HepG2 (cell line): ENCODE results near the gene ZBTB7C. TPM values are rescaled to one million over a fixed set of nuclear protein-coding genes. Genes with fewer than 3 reads are reported as not detected.

Experiments
- ADNP ChIP-seq: sonication (generic); formaldehyde crosslinking; IDR thresholded peaks from 2 replicates; pipeline ENCODE4 v1.4.0; 2020; ENCODE audit warnings: missing genetic modification reagents
- FLYWCH1 ChIP-seq: sonication (generic); formaldehyde crosslinking; IDR thresholded peaks from 2 replicates; pipeline ENCODE4 v1.8.1; 2023; ENCODE audit warnings: mild to moderate bottlenecking, missing genetic modification reagents
- FOXO1 ChIP-seq: sonication (generic); formaldehyde crosslinking; IDR thresholded peaks from 2 replicates; pipeline ENCODE4 v1.4.0; 2020; ENCODE audit warnings: missing genetic modification reagents
- HNF4G ChIP-seq, 2 experiments: sonication (generic) in 1 of 2; formaldehyde crosslinking in 1 of 2; IDR thresholded peaks; 2 replicates each; pipeline versions ENCODE4 v1.4.0 to v1.6.1; 2011 to 2020; ENCODE audit warnings: borderline replicate concordance in 2 of 2, low read depth in 2 of 2, mild to moderate bottlenecking in 2 of 2, low read length in 1 of 2, missing genetic modification reagents in 1 of 2, moderate library complexity in 1 of 2
- KDM5B ChIP-seq: sonication (generic); formaldehyde crosslinking; IDR thresholded peaks from 2 replicates; pipeline ENCODE4 v1.4.0; 2020; ENCODE audit warnings: missing genetic modification reagents, mild to moderate bottlenecking, borderline replicate concordance
- LCORL ChIP-seq, 2 experiments: fragments of 450-650 bp in 1 of 2; sonication (generic) in 1 of 2; formaldehyde crosslinking in 1 of 2; IDR thresholded peaks; 2 replicates each; pipeline versions ENCODE4 v1.5.0 to v1.6.1; 2017 to 2020; ENCODE audit warnings: antibody characterized with exemption in 1 of 2, missing genetic modification reagents in 1 of 2
- RBAK ChIP-seq: sonication (generic); formaldehyde crosslinking; IDR thresholded peaks from 2 replicates; pipeline ENCODE4 v1.5.1; 2020; ENCODE audit warnings: mild to moderate bottlenecking, missing genetic modification reagents
- ZFX ChIP-seq: sonication (generic); formaldehyde crosslinking; IDR thresholded peaks from 2 replicates; pipeline ENCODE4 v1.4.0; 2020; ENCODE audit warnings: mild to moderate bottlenecking, low read depth, missing genetic modification reagents, moderate library complexity
- ZNF331 ChIP-seq: sonication (generic); formaldehyde crosslinking; IDR thresholded peaks from 2 replicates; pipeline ENCODE4 v1.4.0; 2020; ENCODE audit warnings: missing genetic modification reagents
- ZNF839 ChIP-seq: sonication (generic); formaldehyde crosslinking; IDR thresholded peaks from 2 replicates; pipeline ENCODE4 v1.4.0; 2020; ENCODE audit warnings: missing genetic modification reagents, mild to moderate bottlenecking, borderline replicate concordance
- polyA plus RNA-seq, 8 experiments: library from polyadenylated mRNA; depleted of rRNA in 3 of 8; stranded (reverse) in 7 of 8; unstranded in 1 of 8; fragments of >200 nt; fragmentation: Illumina TruSeq in 4 of 8; extraction: Trizol in 4 of 8; gene quantifications; 2 replicates each; pipeline versions ENCODE4 v1.2.1 to v1.2.3, GENCODE V29; 2011 to 2016; ENCODE audit warnings: low read depth in 4 of 8, missing spikeins in 1 of 8, mixed read lengths in 1 of 8; ENCODE audit not compliant: insufficient read depth in 1 of 8
- total RNA-seq, 5 experiments: library from RNA; depleted of rRNA; stranded (reverse); fragments of >200 nt; fragmentation: Illumina TruSeq; extraction: Trizol; gene quantifications; 2 replicates each; pipeline ENCODE4 v1.2.3, GENCODE V29; 2016; ENCODE audit warnings: low read depth in 1 of 5
- TF ChIP-seq, protein P1 (sequence below): sonication (generic); formaldehyde crosslinking; IDR thresholded peaks from 2 replicates; pipeline ENCODE4 v1.5.1; 2020; ENCODE audit warnings: mild to moderate bottlenecking, missing genetic modification reagents, borderline replicate concordance
- TF ChIP-seq, protein P2 (sequence below): IDR thresholded peaks from 2 replicates; pipeline ENCODE4 v1.6.1; 2016; ENCODE audit warnings: missing genetic modification reagents, missing compliant biosample characterization
- TF ChIP-seq, protein P3 (sequence below): sonication (generic); formaldehyde crosslinking; IDR thresholded peaks from 2 replicates; pipeline ENCODE4 v1.9.0; 2022; ENCODE audit warnings: missing genetic modification reagents, mild to moderate bottlenecking, borderline replicate concordance
- TF ChIP-seq, protein P4 (sequence below): sonication (generic); formaldehyde crosslinking; IDR thresholded peaks from 2 replicates; pipeline ENCODE4 v1.5.1; 2020; ENCODE audit warnings: mild to moderate bottlenecking, missing genetic modification reagents, moderate library complexity

ZBTB7C gene
- total and polyA plus RNA-seq, 2 of the 13 experiments (the other 11 are each of a cell fraction or from before 2014, with no cell fraction given) = 0.01 to 0.04 TPM

DNA sequence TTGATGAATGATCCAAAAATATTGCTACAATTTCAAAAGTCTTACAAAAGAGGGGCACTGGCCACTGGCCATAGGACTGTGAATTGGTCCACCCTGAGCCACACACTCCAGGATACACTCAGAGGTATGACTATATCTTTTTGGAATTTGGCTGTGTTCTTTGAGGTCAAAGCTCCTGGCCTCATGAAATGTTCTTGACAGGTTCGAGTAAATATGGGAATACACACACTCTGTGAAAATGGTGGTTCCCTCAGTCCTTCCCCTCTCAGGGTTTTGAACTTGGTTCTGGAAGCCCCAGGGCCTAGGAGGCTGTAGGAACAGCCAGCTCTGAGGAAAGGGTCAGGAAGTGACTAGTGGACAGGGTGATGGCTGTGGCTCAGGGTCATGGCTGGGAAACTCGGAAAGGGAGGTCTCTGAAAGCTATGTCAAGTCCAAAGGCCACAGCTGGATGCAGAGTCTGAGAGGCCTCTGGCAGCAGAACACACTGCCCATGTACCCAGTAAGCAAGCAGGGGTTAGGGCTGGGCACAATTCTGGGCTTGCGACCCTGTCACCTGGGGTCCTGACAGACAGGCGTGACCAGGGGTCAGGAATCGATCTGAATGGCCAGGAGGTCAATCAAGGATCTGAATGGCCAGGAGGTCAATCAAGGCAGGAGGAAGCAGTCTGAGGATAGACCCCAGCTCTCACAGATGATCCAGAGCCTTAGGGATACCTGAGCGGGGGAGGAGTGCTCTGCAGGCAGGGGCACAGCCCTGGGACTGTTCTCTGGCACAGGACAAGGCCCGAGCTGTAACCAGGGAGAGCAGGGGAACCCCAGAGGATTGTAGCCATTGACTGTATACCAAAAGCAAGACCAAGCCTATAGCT, 255.3 kb downstream of the ZBTB7C start (continued):
- TF ChIP-seq ADNP (no peak), RBAK (no peak), FOXO1 (CRISPR knock-in tag) (peak; percentile 38; the same call in 1 of the 2 replicates), ZNF839 (CRISPR knock-in tag) (peak; percentile 50; the same call in 1 of the 2 replicates), HNF4G (IDR thresholded peaks at IDR 0.05; ENCODE audit: borderline replicate concordance, low read depth, low read length) (peak; percentile 87), HNF4G (CRISPR knock-in tag; IDR thresholded peaks at IDR 0.05; ENCODE audit: borderline replicate concordance, low read depth) (peak; percentile 79), ZFX (CRISPR knock-in tag) (peak; percentile 68), KDM5B (CRISPR knock-in tag) (0 out of 2 replicates have a peak, but pooled peaks have one; percentile 26), ZNF331 (peak; percentile 58; the same call in 1 of the 2 replicates), FLYWCH1 (CRISPR knock-in tag) (no peak), LCORL (IDR thresholded peaks at IDR 0.05) (no peak), LCORL (CRISPR knock-in tag; IDR thresholded peaks at IDR 0.05) (peak; percentile 59)
- TF ChIP-seq, protein P1, sequence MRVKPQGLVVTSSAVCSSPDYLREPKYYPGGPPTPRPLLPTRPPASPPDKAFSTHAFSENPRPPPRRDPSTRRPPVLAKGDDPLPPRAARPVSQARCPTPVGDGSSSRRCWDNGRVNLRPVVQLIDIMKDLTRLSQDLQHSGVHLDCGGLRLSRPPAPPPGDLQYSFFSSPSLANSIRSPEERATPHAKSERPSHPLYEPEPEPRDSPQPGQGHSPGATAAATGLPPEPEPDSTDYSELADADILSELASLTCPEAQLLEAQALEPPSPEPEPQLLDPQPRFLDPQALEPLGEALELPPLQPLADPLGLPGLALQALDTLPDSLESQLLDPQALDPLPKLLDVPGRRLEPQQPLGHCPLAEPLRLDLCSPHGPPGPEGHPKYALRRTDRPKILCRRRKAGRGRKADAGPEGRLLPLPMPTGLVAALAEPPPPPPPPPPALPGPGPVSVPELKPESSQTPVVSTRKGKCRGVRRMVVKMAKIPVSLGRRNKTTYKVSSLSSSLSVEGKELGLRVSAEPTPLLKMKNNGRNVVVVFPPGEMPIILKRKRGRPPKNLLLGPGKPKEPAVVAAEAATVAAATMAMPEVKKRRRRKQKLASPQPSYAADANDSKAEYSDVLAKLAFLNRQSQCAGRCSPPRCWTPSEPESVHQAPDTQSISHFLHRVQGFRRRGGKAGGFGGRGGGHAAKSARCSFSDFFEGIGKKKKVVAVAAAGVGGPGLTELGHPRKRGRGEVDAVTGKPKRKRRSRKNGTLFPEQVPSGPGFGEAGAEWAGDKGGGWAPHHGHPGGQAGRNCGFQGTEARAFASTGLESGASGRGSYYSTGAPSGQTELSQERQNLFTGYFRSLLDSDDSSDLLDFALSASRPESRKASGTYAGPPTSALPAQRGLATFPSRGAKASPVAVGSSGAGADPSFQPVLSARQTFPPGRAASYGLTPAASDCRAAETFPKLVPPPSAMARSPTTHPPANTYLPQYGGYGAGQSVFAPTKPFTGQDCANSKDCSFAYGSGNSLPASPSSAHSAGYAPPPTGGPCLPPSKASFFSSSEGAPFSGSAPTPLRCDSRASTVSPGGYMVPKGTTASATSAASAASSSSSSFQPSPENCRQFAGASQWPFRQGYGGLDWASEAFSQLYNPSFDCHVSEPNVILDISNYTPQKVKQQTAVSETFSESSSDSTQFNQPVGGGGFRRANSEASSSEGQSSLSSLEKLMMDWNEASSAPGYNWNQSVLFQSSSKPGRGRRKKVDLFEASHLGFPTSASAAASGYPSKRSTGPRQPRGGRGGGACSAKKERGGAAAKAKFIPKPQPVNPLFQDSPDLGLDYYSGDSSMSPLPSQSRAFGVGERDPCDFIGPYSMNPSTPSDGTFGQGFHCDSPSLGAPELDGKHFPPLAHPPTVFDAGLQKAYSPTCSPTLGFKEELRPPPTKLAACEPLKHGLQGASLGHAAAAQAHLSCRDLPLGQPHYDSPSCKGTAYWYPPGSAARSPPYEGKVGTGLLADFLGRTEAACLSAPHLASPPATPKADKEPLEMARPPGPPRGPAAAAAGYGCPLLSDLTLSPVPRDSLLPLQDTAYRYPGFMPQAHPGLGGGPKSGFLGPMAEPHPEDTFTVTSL = peak; percentile 69; the same call in 1 of the 2 replicates
- TF ChIP-seq, protein P2, sequence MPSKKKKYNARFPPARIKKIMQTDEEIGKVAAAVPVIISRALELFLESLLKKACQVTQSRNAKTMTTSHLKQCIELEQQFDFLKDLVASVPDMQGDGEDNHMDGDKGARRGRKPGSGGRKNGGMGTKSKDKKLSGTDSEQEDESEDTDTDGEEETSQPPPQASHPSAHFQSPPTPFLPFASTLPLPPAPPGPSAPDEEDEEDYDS (CRISPR knock-in tag) = 0 out of 2 replicates have a peak, but pooled peaks have one; percentile 16
- TF ChIP-seq, protein P3, sequence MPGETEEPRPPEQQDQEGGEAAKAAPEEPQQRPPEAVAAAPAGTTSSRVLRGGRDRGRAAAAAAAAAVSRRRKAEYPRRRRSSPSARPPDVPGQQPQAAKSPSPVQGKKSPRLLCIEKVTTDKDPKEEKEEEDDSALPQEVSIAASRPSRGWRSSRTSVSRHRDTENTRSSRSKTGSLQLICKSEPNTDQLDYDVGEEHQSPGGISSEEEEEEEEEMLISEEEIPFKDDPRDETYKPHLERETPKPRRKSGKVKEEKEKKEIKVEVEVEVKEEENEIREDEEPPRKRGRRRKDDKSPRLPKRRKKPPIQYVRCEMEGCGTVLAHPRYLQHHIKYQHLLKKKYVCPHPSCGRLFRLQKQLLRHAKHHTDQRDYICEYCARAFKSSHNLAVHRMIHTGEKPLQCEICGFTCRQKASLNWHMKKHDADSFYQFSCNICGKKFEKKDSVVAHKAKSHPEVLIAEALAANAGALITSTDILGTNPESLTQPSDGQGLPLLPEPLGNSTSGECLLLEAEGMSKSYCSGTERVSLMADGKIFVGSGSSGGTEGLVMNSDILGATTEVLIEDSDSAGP (CRISPR knock-in tag) = peak; percentile 34; the same call in 1 of the 2 replicates
- TF ChIP-seq, protein P4, sequence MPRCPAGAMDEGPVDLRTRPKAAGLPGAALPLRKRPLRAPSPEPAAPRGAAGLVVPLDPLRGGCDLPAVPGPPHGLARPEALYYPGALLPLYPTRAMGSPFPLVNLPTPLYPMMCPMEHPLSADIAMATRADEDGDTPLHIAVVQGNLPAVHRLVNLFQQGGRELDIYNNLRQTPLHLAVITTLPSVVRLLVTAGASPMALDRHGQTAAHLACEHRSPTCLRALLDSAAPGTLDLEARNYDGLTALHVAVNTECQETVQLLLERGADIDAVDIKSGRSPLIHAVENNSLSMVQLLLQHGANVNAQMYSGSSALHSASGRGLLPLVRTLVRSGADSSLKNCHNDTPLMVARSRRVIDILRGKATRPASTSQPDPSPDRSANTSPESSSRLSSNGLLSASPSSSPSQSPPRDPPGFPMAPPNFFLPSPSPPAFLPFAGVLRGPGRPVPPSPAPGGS = peak; percentile 59; the same call in 1 of the 2 replicates
